Liver (tissue), 9 donors: Measurements from ENCODE around the gene SHB. TPM values are rescaled to one million over a fixed set of nuclear protein-coding genes. Genes with fewer than 3 reads are reported as not detected.

Experiments used
- DNase-seq: peaks from one replicate; pipeline ENCODE4 v3.0.0-alpha.2; 2017; ENCODE audit warnings: low spot score
- H3K27ac ChIP-seq, 2 donors: one replicate each; pipeline ENCODE4 v1.7.0; 2013; ENCODE audit warnings: inconsistent platforms in 2 of 2, low read length in 2 of 2, control low read depth in 1 of 2, low read depth in 1 of 2, mild to moderate bottlenecking in 1 of 2
- H3K27me3 ChIP-seq, 4 donors: one replicate each; pipeline versions ENCODE4 v1.6.1 to v1.7.0; 2013; ENCODE audit warnings: low read length in 3 of 4, inconsistent platforms in 1 of 4, mild to moderate bottlenecking in 1 of 4, moderate library complexity in 1 of 4; ENCODE audit not compliant: control insufficient read depth in 4 of 4, insufficient read depth in 4 of 4
- H3K36me3 ChIP-seq, 4 donors: one replicate each; pipeline versions ENCODE4 v1.6.1 to v1.7.0; 2013; ENCODE audit warnings: low read length in 3 of 4, mild to moderate bottlenecking in 3 of 4, low read depth in 1 of 4, moderate library complexity in 1 of 4; ENCODE audit not compliant: control insufficient read depth in 4 of 4, insufficient read depth in 3 of 4
- H3K4me1 ChIP-seq, 4 donors: one replicate each; pipeline versions ENCODE4 v1.6.1 to v1.7.0; 2013; ENCODE audit warnings: low read length in 3 of 4, mild to moderate bottlenecking in 3 of 4, moderate library complexity in 1 of 4; ENCODE audit not compliant: control insufficient read depth in 4 of 4, insufficient read depth in 4 of 4
- H3K4me3 ChIP-seq, 3 donors: one replicate each; pipeline versions ENCODE4 v1.6.1 to v1.7.0; 2013; ENCODE audit warnings: low read length in 3 of 3, control low read depth in 1 of 3, low read depth in 1 of 3, mild to moderate bottlenecking in 1 of 3
- H3K9ac ChIP-seq, 2 donors: one replicate each; pipeline ENCODE4 v1.7.0; 2013; ENCODE audit warnings: low read length in 2 of 2, mild to moderate bottlenecking in 2 of 2, moderate library complexity in 2 of 2, control low read depth in 1 of 2, low read depth in 1 of 2
- H3K9me3 ChIP-seq, 4 donors: one replicate each; pipeline versions ENCODE4 v1.6.1 to v1.7.0; 2013; ENCODE audit warnings: low read length in 3 of 4; ENCODE audit not compliant: control insufficient read depth in 4 of 4
- ATF3 ChIP-seq: IDR thresholded peaks from 2 replicates; pipeline ENCODE4 v1.6.1; 2016; ENCODE audit warnings: antibody characterized with exemption
- CTCF ChIP-seq: fragments of 150-350 bp; IDR thresholded peaks from 2 replicates; pipeline ENCODE4 v1.5.1; 2017; ENCODE audit warnings: improper control_type of control experiment, low read depth, low read length; ENCODE audit not compliant: missing input control
- EGR1 ChIP-seq, 2 donors: IDR thresholded peaks; 2 replicates each; pipeline ENCODE4 v1.6.1; 2016 to 2018; ENCODE audit warnings: antibody characterized with exemption in 2 of 2, low read depth in 2 of 2
- FOXA1 ChIP-seq: IDR thresholded peaks from 2 replicates; pipeline ENCODE4 v1.6.1; 2016; ENCODE audit warnings: antibody characterized with exemption
- FOXA2 ChIP-seq: IDR thresholded peaks from 2 replicates; pipeline ENCODE4 v1.6.1; 2016; ENCODE audit warnings: antibody characterized with exemption
- GABPA ChIP-seq, 2 donors: IDR thresholded peaks in 1 of 2; conservative IDR thresholded peaks in 1 of 2; 2 replicates each; pipeline ENCODE4 v1.6.1; 2016; ENCODE audit warnings: antibody characterized with exemption in 2 of 2, mild to moderate bottlenecking in 1 of 2, moderate library complexity in 1 of 2
- HNF4A ChIP-seq, 2 donors: conservative IDR thresholded peaks; 2 replicates each; pipeline ENCODE4 v1.6.1; 2016; ENCODE audit warnings: antibody characterized with exemption in 2 of 2, mild to moderate bottlenecking in 2 of 2
- HNF4G ChIP-seq: IDR thresholded peaks from 2 replicates; pipeline ENCODE4 v1.6.1; 2016; ENCODE audit warnings: antibody characterized with exemption
- JUND ChIP-seq, 2 donors: IDR thresholded peaks; 2 replicates each; pipeline ENCODE4 v1.6.1; 2016; ENCODE audit warnings: antibody characterized with exemption in 2 of 2
- MAX ChIP-seq: IDR thresholded peaks from 2 replicates; pipeline ENCODE4 v1.6.1; 2016; ENCODE audit warnings: antibody characterized with exemption
- NR2F2 ChIP-seq: IDR thresholded peaks from 2 replicates; pipeline ENCODE4 v1.6.1; 2016; ENCODE audit warnings: antibody characterized with exemption
- RAD21 ChIP-seq, 2 donors: IDR thresholded peaks; 2 replicates each; pipeline ENCODE4 v1.6.1; 2016; ENCODE audit warnings: antibody characterized with exemption in 2 of 2, mild to moderate bottlenecking in 2 of 2
- REST ChIP-seq: IDR thresholded peaks from 2 replicates; pipeline ENCODE4 v1.6.1; 2016; ENCODE audit warnings: antibody characterized with exemption, mild to moderate bottlenecking
- RXRA ChIP-seq, 2 donors: IDR thresholded peaks; 2 replicates each; pipeline ENCODE4 v1.6.1; 2017 to 2018; ENCODE audit warnings: antibody characterized with exemption in 2 of 2, mild to moderate bottlenecking in 1 of 2
- SP1 ChIP-seq: IDR thresholded peaks from 2 replicates; pipeline ENCODE4 v1.6.1; 2018; ENCODE audit warnings: antibody characterized with exemption, mild to moderate bottlenecking
- TAF1 ChIP-seq: conservative IDR thresholded peaks from 2 replicates; pipeline ENCODE4 v1.6.1; 2016; ENCODE audit warnings: antibody characterized with exemption, mild to moderate bottlenecking
- YY1 ChIP-seq: IDR thresholded peaks from 2 replicates; pipeline ENCODE4 v1.6.1; 2016; ENCODE audit warnings: antibody characterized with exemption, mild to moderate bottlenecking
- ZBTB33 ChIP-seq: IDR thresholded peaks from 2 replicates; pipeline ENCODE4 v1.6.1; 2016; ENCODE audit warnings: antibody characterized with exemption
- WGBS: extraction: QIAGEN DNeasy Blood & Tissue Kit; methylation state at CpG from one replicate; pipeline ENCODE4 v1.1.7; 2013; 5-methylcytosine and 5-hydroxymethylcytosine counted together
- polyA plus RNA-seq, 2 donors: library from polyadenylated mRNA; stranded (reverse) in 1 of 2; unstranded in 1 of 2; fragments of 200-250 nt in 1 of 2; fragments of >200 nt in 1 of 2; fragmentation: Nextera tagmentation in 1 of 2; extraction: Ambion mirVana in 1 of 2; gene quantifications; one replicate each; pipeline versions ENCODE4 v1.2.1 to v1.2.3, GENCODE V29; 2013 to 2015
- total RNA-seq, 2 donors: library from RNA; depleted of rRNA; stranded (reverse); fragments of >200 nt; gene quantifications; one replicate each; pipeline ENCODE4 v1.2.3, GENCODE V29; 2014
- donor health status: healthy.
- donor health status: healthy.
- donor health status: healthy.
- donor health status: healthy.
- donor health status: healthy.

Gene SHB
- total and polyA plus RNA-seq, 4 donors = 3.4 to 17.3 (median 7.0) TPM

- Histone ChIP-seq H3K27ac (no peak overlapping the region), H3K9ac (no peak overlapping the region), H3K4me1 (peaks cover 1 to 24% (median 14%) of the 10 kb centered on the region in 4 donors), H3K36me3 (peaks cover 0 to 3% (median under 1%) of the 10 kb centered on the region in 4 donors), H3K27me3 (no peaks in the 10 kb centered on the region), H3K4me3 (no peak overlapping the region), H3K9me3 (no peaks in the 10 kb centered on the region)
- TF ChIP-seq YY1 (no peak), ATF3 (no peak), NR2F2 (no peak), CTCF (no peak), FOXA2 (no peak), ZBTB33 (no peak), EGR1 (IDR thresholded peaks at IDR 0.05; ENCODE audit: low read depth in 2 of 2) (no peak), HNF4G (no peak), RXRA (IDR thresholded peaks at IDR 0.05) (no peak), MAX (no peak), RAD21 (IDR thresholded peaks at IDR 0.05) (no peak), FOXA1 (no peak), GABPA (IDR thresholded peaks at IDR 0.05 in 1 of 2, conservative IDR thresholded peaks at IDR 0.05 in 1 of 2) (no peak), REST (no peak), JUND (IDR thresholded peaks at IDR 0.05) (no peak), HNF4A (conservative IDR thresholded peaks at IDR 0.05) (no peak), SP1 (no peak), TAF1 (no peak)
- DNase-seq = no peak
- WGBS = 80% methylated on average over 5 of the region's 5 CpGs
These were observed 78.5 kb downstream of the SHB start for GRCh38 chr9:37990404-37991015.
